Measurements from ENCODE around the gene WNT8B. TPM values are rescaled to one million over a fixed set of nuclear protein-coding genes. Genes with fewer than 3 reads are reported as not detected.

Gene WNT8B
- total and polyA plus RNA-seq, 9 of the 15 experiments (the other 6 are each of a cell fraction or from before 2014, with no cell fraction given): not detected

- peak; percentile 63; the same call in 1 of the 2 replicates for TF ChIP-seq POLR2G (IDR thresholded peaks at IDR 0.05; ENCODE audit: low read depth, low read length)
- TF ChIP-seq REST (IDR thresholded peaks at IDR 0.05; ENCODE audit: borderline replicate concordance): peak; percentile 37; the same call in 1 of the 2 replicates
- TF ChIP-seq REST (CRISPR knock-in tag; IDR thresholded peaks at IDR 0.05; ENCODE audit: low read depth): no peak
These were observed 19.5 kb downstream of the WNT8B start (continued) for GRCh38 chr10:100482181-100482833.
